H9 (cell line): ENCODE data around the gene THSD7B. TPM values are rescaled to one million over a fixed set of nuclear protein-coding genes. Genes with fewer than 3 reads are reported as not detected.

ENCODE experiments used
- DNase-seq: peaks from one replicate; pipeline ENCODE4 v3.0.0-alpha.2; 2017
- H2AFZ ChIP-seq: one replicate; pipeline ENCODE4 v1.6.1; 2013; ENCODE audit warnings: mild to moderate bottlenecking, low read length, control low read depth, moderate library complexity
- H2AK5ac ChIP-seq: 2 replicates; pipeline ENCODE4 v1.6.1; 2013; ENCODE audit warnings: low read length, control low read depth, mixed read lengths; ENCODE audit not compliant: insufficient read length
- H2BK120ac ChIP-seq: one replicate; pipeline ENCODE4 v1.6.1; 2013; ENCODE audit warnings: low read depth, mild to moderate bottlenecking, low read length, control low read depth, inconsistent platforms; ENCODE audit not compliant: poor library complexity, severe bottlenecking
- H2BK12ac ChIP-seq: 2 replicates; pipeline ENCODE4 v1.6.1; 2013; ENCODE audit warnings: low read length, control low read depth, mixed read lengths, low read depth; ENCODE audit not compliant: insufficient read length
- H2BK15ac ChIP-seq: 2 replicates; pipeline ENCODE4 v1.6.1; 2013; ENCODE audit warnings: low read depth, low read length, control low read depth
- H2BK20ac ChIP-seq: one replicate; pipeline ENCODE4 v1.6.1; 2013; ENCODE audit warnings: low read depth, mild to moderate bottlenecking, low read length, control low read depth, inconsistent platforms; ENCODE audit not compliant: poor library complexity, severe bottlenecking
- H2BK5ac ChIP-seq: 2 replicates; pipeline ENCODE4 v1.6.1; 2013; ENCODE audit warnings: low read length, control low read depth, mixed read lengths; ENCODE audit not compliant: insufficient read length
- H3K14ac ChIP-seq: 2 replicates; pipeline ENCODE4 v1.6.1; 2013; ENCODE audit warnings: low read length, control low read depth; ENCODE audit not compliant: insufficient read depth
- H3K18ac ChIP-seq: 2 replicates; pipeline ENCODE4 v1.6.1; 2013; ENCODE audit warnings: low read depth, mild to moderate bottlenecking, mixed read lengths, low read length, control low read depth; ENCODE audit not compliant: insufficient read length
- H3K23ac ChIP-seq: 2 replicates; pipeline ENCODE4 v1.6.1; 2013; ENCODE audit warnings: low read length, control low read depth, mixed read lengths, low read depth; ENCODE audit not compliant: insufficient read length
- H3K23me2 ChIP-seq: 2 replicates; pipeline ENCODE4 v1.6.1; 2013; ENCODE audit warnings: low read depth, mild to moderate bottlenecking, mixed read lengths, low read length, control low read depth; ENCODE audit not compliant: insufficient read length, poor library complexity, severe bottlenecking
- H3K27ac ChIP-seq: 2 replicates; pipeline ENCODE4 v1.5.1; 2013; ENCODE audit warnings: low read length, control low read depth, mixed read lengths, low read depth; ENCODE audit not compliant: insufficient read length
- H3K27me3 ChIP-seq: 2 replicates; pipeline ENCODE4 v1.6.1; 2013; ENCODE audit warnings: low read length, control low read depth, inconsistent platforms; ENCODE audit not compliant: insufficient read depth
- H3K4ac ChIP-seq: 2 replicates; pipeline ENCODE4 v1.6.1; 2013; ENCODE audit warnings: low read depth, mild to moderate bottlenecking, control low read depth, inconsistent platforms, low read length, moderate library complexity
- H3K4me1 ChIP-seq: 2 replicates; pipeline ENCODE4 v1.6.1; 2013; ENCODE audit warnings: low read length, control low read depth, inconsistent platforms; ENCODE audit not compliant: insufficient read depth
- H3K4me2 ChIP-seq: 2 replicates; pipeline ENCODE4 v1.6.1; 2013; ENCODE audit warnings: low read length, control low read depth, mixed read lengths; ENCODE audit not compliant: insufficient read length, insufficient read depth
- H3K56ac ChIP-seq: 2 replicates; pipeline ENCODE4 v1.6.1; 2013; ENCODE audit warnings: low read depth, mild to moderate bottlenecking, mixed read lengths, low read length, control low read depth; ENCODE audit not compliant: insufficient read length
- H3K79me1 ChIP-seq: 2 replicates; pipeline ENCODE4 v1.6.1; 2013; ENCODE audit warnings: low read depth, mild to moderate bottlenecking, moderate library complexity, low read length, control low read depth, inconsistent platforms; ENCODE audit not compliant: insufficient read depth, poor library complexity, severe bottlenecking
- H3K79me2 ChIP-seq: 2 replicates; pipeline ENCODE4 v1.6.1; 2013; ENCODE audit warnings: low read length, control low read depth, inconsistent platforms; ENCODE audit not compliant: insufficient read depth
- H3K9ac ChIP-seq: 2 replicates; pipeline ENCODE4 v1.6.1; 2013; ENCODE audit warnings: low read length, control low read depth, mixed read lengths; ENCODE audit not compliant: insufficient read length; ENCODE audit errors: extremely low read depth
- H3K9me3 ChIP-seq: one replicate; pipeline ENCODE4 v1.6.1; 2013; ENCODE audit warnings: low read depth, low read length, inconsistent platforms; ENCODE audit not compliant: control insufficient read depth
- H3T11ph ChIP-seq: one replicate; pipeline ENCODE4 v1.6.1; 2013; ENCODE audit warnings: mild to moderate bottlenecking, low read length, control low read depth, inconsistent platforms
- H4K20me1 ChIP-seq: one replicate; pipeline ENCODE4 v1.6.1; 2013; ENCODE audit not compliant: control insufficient read depth, insufficient read length, insufficient read depth
- H4K5ac ChIP-seq: 2 replicates; pipeline ENCODE4 v1.6.1; 2013; ENCODE audit warnings: low read depth, mild to moderate bottlenecking, mixed read lengths, low read length, control low read depth; ENCODE audit not compliant: insufficient read length
- H4K8ac ChIP-seq: replicated peaks from 2 replicates; pipeline ENCODE4 v1.6.1; 2013; ENCODE audit warnings: low read length, control low read depth, mixed read lengths, low read depth; ENCODE audit not compliant: insufficient read length
- H4K91ac ChIP-seq: 2 replicates; pipeline ENCODE4 v1.6.1; 2013; ENCODE audit warnings: low read depth, mild to moderate bottlenecking, moderate library complexity, mixed read lengths, low read length, control low read depth; ENCODE audit not compliant: insufficient read length
- H3K27ac Mint-ChIP-seq, 3 experiments: 2 replicates in 2 of 3; 3 replicates in 1 of 3; pipeline ENCODE4 v1.8.0; 2020 to 2021; ENCODE audit warnings: mixed read lengths in 3 of 3, mild to moderate bottlenecking in 1 of 3, moderate library complexity in 1 of 3
- H3K27me3 Mint-ChIP-seq: 2 replicates; pipeline ENCODE4 v1.8.0; 2021; ENCODE audit warnings: low read depth, mild to moderate bottlenecking, moderate library complexity, mixed read lengths
- H3K36me3 Mint-ChIP-seq, 3 experiments: 2 replicates in 2 of 3; 3 replicates in 1 of 3; pipeline ENCODE4 v1.8.0; 2020 to 2021; ENCODE audit warnings: low read depth in 3 of 3, mixed read lengths in 3 of 3; ENCODE audit not compliant: insufficient read depth in 1 of 3
- H3K4me1 Mint-ChIP-seq, 2 experiments: 2 replicates each; pipeline ENCODE4 v1.8.0; 2020; ENCODE audit warnings: mixed read lengths in 2 of 2
- H3K4me3 Mint-ChIP-seq, 2 experiments: 2 replicates in 1 of 2; 3 replicates in 1 of 2; pipeline ENCODE4 v1.8.0; 2020 to 2021; ENCODE audit warnings: mild to moderate bottlenecking in 2 of 2, mixed read lengths in 2 of 2, moderate library complexity in 1 of 2
- H3K9me3 Mint-ChIP-seq, 2 experiments: 2 replicates in 1 of 2; 3 replicates in 1 of 2; pipeline ENCODE4 v1.8.0; 2020; ENCODE audit warnings: mild to moderate bottlenecking in 2 of 2, mixed read lengths in 2 of 2, moderate library complexity in 1 of 2
- total RNA-seq: library from RNA; stranded (reverse); gene quantifications from 2 replicates; pipeline ENCODE4 v1.2.1, GENCODE V29; 2021
- TF ChIP-seq, protein P1 (sequence below): fragments of 200-600 bp; sonication (generic); conservative IDR thresholded peaks from 3 replicates; pipeline ENCODE4 v1.8.0; 2021; ENCODE audit warnings: antibody characterized with exemption, mild to moderate bottlenecking

THSD7B gene
- total RNA-seq, 1 experiment from 2014 or later, result 0.85 TPM

DNA sequence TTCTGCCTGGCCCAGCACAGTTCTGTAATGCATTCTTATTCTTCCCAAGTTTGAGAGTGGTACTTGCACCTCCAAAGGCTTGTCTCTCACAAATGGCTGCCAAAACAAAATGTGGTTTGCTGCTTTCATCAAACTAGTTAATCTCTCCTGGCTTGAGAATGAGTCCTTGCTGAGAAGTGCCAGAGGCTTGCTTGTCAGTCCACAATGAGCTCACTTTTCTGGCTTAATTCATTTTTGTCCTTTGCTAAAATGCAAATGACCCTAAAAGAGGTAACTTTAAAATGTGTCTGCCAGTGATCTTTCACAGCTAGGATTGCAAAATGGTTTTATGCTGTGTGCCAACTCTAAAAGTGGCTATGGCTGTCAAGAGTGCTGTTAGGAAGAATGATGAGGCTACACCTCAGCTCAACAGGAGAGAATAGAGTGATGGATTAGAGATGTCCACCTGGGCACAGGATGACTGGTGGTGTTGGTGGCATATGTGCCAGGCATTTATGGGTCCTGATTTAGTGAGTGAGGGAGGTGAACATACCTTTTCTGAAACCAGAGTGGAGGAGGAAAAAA lies 907.7 kb downstream of the THSD7B start:
- no peaks in the 10 kb centered on the region for H3K79me2 ChIP-seq
- H3K56ac ChIP-seq, result no peak overlapping the region
- Mint-ChIP-seq H3K27me3 (no peaks in the 10 kb centered on the region), H3K4me3 (no peak overlapping the region), H3K9me3 (no peaks in the 10 kb centered on the region), H3K27ac (no peak overlapping the region), H3K36me3 (no peaks in the 10 kb centered on the region), H3K4me1 (no peaks in the 10 kb centered on the region)
- no peak overlapping the region for H2BK20ac ChIP-seq
- H3K23me2 ChIP-seq, result no peaks in the 10 kb centered on the region
- no peak overlapping the region for H3K23ac ChIP-seq
- no peak overlapping the region for H3K14ac ChIP-seq
- H3K27me3 ChIP-seq, result no peaks in the 10 kb centered on the region
- H3K27ac ChIP-seq, result no peak overlapping the region
- H2AK5ac ChIP-seq, result no peak overlapping the region
- no peak overlapping the region for H2BK120ac ChIP-seq
- H3K4ac ChIP-seq, result no peak overlapping the region
- H2AFZ ChIP-seq, result no peak overlapping the region
- H3K18ac ChIP-seq, result no peak overlapping the region
- no peaks in the 10 kb centered on the region for H3K79me1 ChIP-seq
- no peak overlapping the region for H4K91ac ChIP-seq
- H4K5ac ChIP-seq, result no peak overlapping the region
- H2BK15ac ChIP-seq, result no peak overlapping the region
- H2BK12ac ChIP-seq, result no peak overlapping the region
- no peak overlapping the region for H3T11ph ChIP-seq
- H2BK5ac ChIP-seq, result no peak overlapping the region
- no peaks in the 10 kb centered on the region for H3K9me3 ChIP-seq
- H3K4me2 ChIP-seq, result no peak overlapping the region
- DNase-seq, result no peak
- H3K9ac ChIP-seq, result no peak overlapping the region
- no peaks in the 10 kb centered on the region for H4K20me1 ChIP-seq
- no peaks in the 10 kb centered on the region for H3K4me1 ChIP-seq
- no peak overlapping the region for H4K8ac ChIP-seq
- TF ChIP-seq, protein P1, sequence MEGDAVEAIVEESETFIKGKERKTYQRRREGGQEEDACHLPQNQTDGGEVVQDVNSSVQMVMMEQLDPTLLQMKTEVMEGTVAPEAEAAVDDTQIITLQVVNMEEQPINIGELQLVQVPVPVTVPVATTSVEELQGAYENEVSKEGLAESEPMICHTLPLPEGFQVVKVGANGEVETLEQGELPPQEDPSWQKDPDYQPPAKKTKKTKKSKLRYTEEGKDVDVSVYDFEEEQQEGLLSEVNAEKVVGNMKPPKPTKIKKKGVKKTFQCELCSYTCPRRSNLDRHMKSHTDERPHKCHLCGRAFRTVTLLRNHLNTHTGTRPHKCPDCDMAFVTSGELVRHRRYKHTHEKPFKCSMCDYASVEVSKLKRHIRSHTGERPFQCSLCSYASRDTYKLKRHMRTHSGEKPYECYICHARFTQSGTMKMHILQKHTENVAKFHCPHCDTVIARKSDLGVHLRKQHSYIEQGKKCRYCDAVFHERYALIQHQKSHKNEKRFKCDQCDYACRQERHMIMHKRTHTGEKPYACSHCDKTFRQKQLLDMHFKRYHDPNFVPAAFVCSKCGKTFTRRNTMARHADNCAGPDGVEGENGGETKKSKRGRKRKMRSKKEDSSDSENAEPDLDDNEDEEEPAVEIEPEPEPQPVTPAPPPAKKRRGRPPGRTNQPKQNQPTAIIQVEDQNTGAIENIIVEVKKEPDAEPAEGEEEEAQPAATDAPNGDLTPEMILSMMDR, result no peak
